CD4-positive, alpha-beta T cell treated with Interleukin-4 for 4 hours (primary cell): ENCODE measurements around the gene GNE.
"Not testable (repeated sequence)": the region's sequence is repeated elsewhere in the genome, so short reads cannot be mapped to it uniquely, and the experiment has no call there.

Experiments
- DNase-seq: peaks from one replicate; pipeline ENCODE4 v3.0.0-alpha.2; 2020

Gene GNE

GRCh38 chr9:36207546-36208012 is 50.7 kb downstream of the GNE start:
- no peak for DNase-seq

GRCh38 chr9:36207016-36207415 is 51.2 kb downstream of the GNE start:
- no peak for DNase-seq

GRCh38 chr9:36204906-36205547 is 53.2 kb downstream of the GNE start:
- no peak for DNase-seq

- no peak for DNase-seq
These were observed 63.8 kb downstream of the GNE start for GRCh38 chr9:36194326-36195000.

- no peak for DNase-seq
These were observed 65.2 kb downstream of the GNE start for GRCh38 chr9:36193023-36193422.

GRCh38 chr9:36192196-36192595 is 66.1 kb downstream of the GNE start:
- DNase-seq: no peak

- no peak for DNase-seq
These were observed 66.6 kb downstream of the GNE start for GRCh38 chr9:36191686-36192085.

GRCh38 chr9:36191290-36191645 is 67.0 kb downstream of the GNE start:
- DNase-seq: peak; percentile 40

- DNase-seq: peak; percentile 97
These were observed 67.6 kb downstream of the GNE start, which contains the start of gene CLTA for GRCh38 chr9:36190388-36191289. Gene CLTA, plus strand, starts transcription at chr9:36190921. Its CDS starts 136 bp downstream, at chr9:36191057.

- no peak for DNase-seq
These were observed 68.3 kb downstream of the GNE start for GRCh38 chr9:36189976-36190375.

- no peak for DNase-seq
These were observed 70.0 kb downstream of the GNE start for GRCh38 chr9:36188212-36188611.

GRCh38 chr9:36187414-36187813 is 70.8 kb downstream of the GNE start:
- DNase-seq: no peak

GRCh38 chr9:36180243-36180642 is 78.0 kb downstream of the GNE start:
- not testable (repeated sequence) for DNase-seq

- no peak for DNase-seq
These were observed 80.7 kb downstream of the GNE start for GRCh38 chr9:36177571-36177970.

GRCh38 chr9:36176496-36176895 is 81.8 kb downstream of the GNE start:
- DNase-seq: not testable (repeated sequence)

GRCh38 chr9:36175209-36175608 is 83.0 kb downstream of the GNE start:
- DNase-seq: not testable (repeated sequence)

GRCh38 chr9:36174731-36175130 is 83.5 kb downstream of the GNE start:
- no peak for DNase-seq

GRCh38 chr9:36174271-36174670 is 84.0 kb downstream of the GNE start:
- DNase-seq: no peak

GRCh38 chr9:36173861-36174260 is 84.4 kb downstream of the GNE start:
- no peak for DNase-seq

GRCh38 chr9:36170531-36170930 is 87.7 kb downstream of the GNE start:
- no peak for DNase-seq

GRCh38 chr9:36169708-36170107 is 88.5 kb downstream of the GNE start:
- DNase-seq: no peak

- DNase-seq: no peak
These were observed 89.1 kb downstream of the GNE start, which contains the start of gene CCIN for GRCh38 chr9:36169166-36169565. Gene CCIN, plus strand, starts transcription at chr9:36169388. Its CDS starts 115 bp downstream, at chr9:36169503.

- peak; percentile 77 for DNase-seq
These were observed 91.9 kb downstream of the GNE start for GRCh38 chr9:36166168-36166927.
